K562 (cell line): Measurements from ENCODE around the gene ATG13.

Source experiments
- CC2D1A ChIP-seq: fragments of 450-650 bp; IDR thresholded peaks from 2 replicates; pipeline ENCODE4 v1.6.1; 2017; ENCODE audit warnings: mild to moderate bottlenecking
- MEF2A ChIP-seq: IDR thresholded peaks from 2 replicates; pipeline ENCODE4 v1.6.1; 2011; ENCODE audit warnings: low read depth, mild to moderate bottlenecking, low read length, moderate library complexity; ENCODE audit not compliant: control insufficient read depth
- NFATC3 ChIP-seq: fragments of 450-650 bp; IDR thresholded peaks from 2 replicates; pipeline ENCODE4 v1.6.1; 2017; ENCODE audit warnings: mild to moderate bottlenecking
- NFXL1 ChIP-seq: fragments of 450-650 bp; formaldehyde crosslinking; IDR thresholded peaks from 2 replicates; pipeline ENCODE4 v1.4.0; 2021; ENCODE audit warnings: mild to moderate bottlenecking
- POLR2A ChIP-seq: fragments of 450-650 bp; conservative IDR thresholded peaks from 2 replicates; pipeline ENCODE4 v1.6.1; 2016
- POLR2AphosphoS5 ChIP-seq: IDR thresholded peaks from 2 replicates; pipeline ENCODE4 v1.6.1; 2011; ENCODE audit warnings: mild to moderate bottlenecking, low read depth, low read length, moderate library complexity; ENCODE audit not compliant: control insufficient read depth, insufficient read depth
- TAF1 ChIP-seq: IDR thresholded peaks from 2 replicates; pipeline ENCODE4 v1.6.1; 2011; ENCODE audit warnings: mild to moderate bottlenecking, low read length, moderate library complexity; ENCODE audit not compliant: insufficient read depth, control insufficient read depth, severe bottlenecking; ENCODE audit errors: extremely low read depth
- TAL1 ChIP-seq: fragments of 450-650 bp; IDR thresholded peaks from 2 replicates; pipeline ENCODE4 v1.6.1; 2016; ENCODE audit warnings: mild to moderate bottlenecking
- U2AF1 ChIP-seq: fragments of 200-400 bp; formaldehyde crosslinking; optimal IDR thresholded peaks from 2 replicates; pipeline ENCODE3; 2017; ENCODE audit warnings: mild to moderate bottlenecking, low read depth, low read length, moderate library complexity
- ZFP36 ChIP-seq: fragments of 150-350 bp; IDR thresholded peaks from 2 replicates; pipeline ENCODE4 v1.6.1; 2018; ENCODE audit warnings: low read length, low read depth; ENCODE audit not compliant: partially characterized antibody
- ZNF23 ChIP-seq: fragments of 250-450 bp; sonication (Bioruptor Pico); IDR thresholded peaks from 2 replicates; pipeline ENCODE4 v1.4.0; 2020; ENCODE audit warnings: mild to moderate bottlenecking
- TF ChIP-seq, protein P1 (sequence below), 3 experiments: IDR thresholded peaks in 2 of 3; conservative IDR thresholded peaks in 1 of 3; 2 replicates each; pipeline ENCODE4 v1.5.1; 2011 to 2012; ENCODE audit warnings: low read length in 3 of 3, mild to moderate bottlenecking in 3 of 3, control low read depth in 2 of 3, improper control_type of control experiment in 1 of 3, inconsistent platforms in 1 of 3, low read depth in 1 of 3, mixed read lengths in 1 of 3, moderate library complexity in 1 of 3; ENCODE audit not compliant: insufficient read depth in 2 of 3
- TF ChIP-seq, protein P2 (sequence below): sonication (generic); formaldehyde crosslinking; IDR thresholded peaks from 2 replicates; pipeline ENCODE4 v1.8.1; 2023; ENCODE audit warnings: missing genetic modification reagents, mild to moderate bottlenecking, borderline replicate concordance

DNA sequence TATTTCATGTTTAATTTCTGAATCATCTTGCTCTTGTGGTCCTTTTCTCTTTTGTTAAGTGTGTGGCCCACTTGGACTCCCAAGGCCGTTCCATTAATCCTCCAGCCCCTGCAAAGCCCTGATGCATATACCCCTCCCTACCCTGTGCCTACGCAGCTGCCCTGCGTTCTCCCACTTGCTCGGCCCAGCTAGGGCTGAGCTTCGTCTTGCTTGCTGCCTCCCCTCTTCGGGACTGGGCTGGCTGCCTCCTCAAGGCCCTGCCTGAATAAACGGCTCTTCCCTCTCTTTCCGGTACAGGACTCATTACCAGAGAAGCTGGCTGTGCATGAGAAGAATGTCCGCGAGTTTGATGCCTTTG is 54.6 kb downstream of the ATG13 start:
- TF ChIP-seq, protein P1, sequence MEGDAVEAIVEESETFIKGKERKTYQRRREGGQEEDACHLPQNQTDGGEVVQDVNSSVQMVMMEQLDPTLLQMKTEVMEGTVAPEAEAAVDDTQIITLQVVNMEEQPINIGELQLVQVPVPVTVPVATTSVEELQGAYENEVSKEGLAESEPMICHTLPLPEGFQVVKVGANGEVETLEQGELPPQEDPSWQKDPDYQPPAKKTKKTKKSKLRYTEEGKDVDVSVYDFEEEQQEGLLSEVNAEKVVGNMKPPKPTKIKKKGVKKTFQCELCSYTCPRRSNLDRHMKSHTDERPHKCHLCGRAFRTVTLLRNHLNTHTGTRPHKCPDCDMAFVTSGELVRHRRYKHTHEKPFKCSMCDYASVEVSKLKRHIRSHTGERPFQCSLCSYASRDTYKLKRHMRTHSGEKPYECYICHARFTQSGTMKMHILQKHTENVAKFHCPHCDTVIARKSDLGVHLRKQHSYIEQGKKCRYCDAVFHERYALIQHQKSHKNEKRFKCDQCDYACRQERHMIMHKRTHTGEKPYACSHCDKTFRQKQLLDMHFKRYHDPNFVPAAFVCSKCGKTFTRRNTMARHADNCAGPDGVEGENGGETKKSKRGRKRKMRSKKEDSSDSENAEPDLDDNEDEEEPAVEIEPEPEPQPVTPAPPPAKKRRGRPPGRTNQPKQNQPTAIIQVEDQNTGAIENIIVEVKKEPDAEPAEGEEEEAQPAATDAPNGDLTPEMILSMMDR (IDR thresholded peaks at IDR 0.05 in 2 of 3, conservative IDR thresholded peaks at IDR 0.05 in 1 of 3; ENCODE audit: insufficient read depth in 2 of 3, low read depth in 1 of 3, low read length in 3 of 3): no peak
- TF ChIP-seq CC2D1A (no peak), NFATC3 (no peak), POLR2AphosphoS5 (no peak), ZNF23 (CRISPR knock-in tag) (no peak), U2AF1 (no peak), ZFP36 (no peak), NFXL1 (no peak), TAF1 (no peak), TAL1 (no peak), POLR2A (no peak), MEF2A (no peak)
- TF ChIP-seq, protein P2, sequence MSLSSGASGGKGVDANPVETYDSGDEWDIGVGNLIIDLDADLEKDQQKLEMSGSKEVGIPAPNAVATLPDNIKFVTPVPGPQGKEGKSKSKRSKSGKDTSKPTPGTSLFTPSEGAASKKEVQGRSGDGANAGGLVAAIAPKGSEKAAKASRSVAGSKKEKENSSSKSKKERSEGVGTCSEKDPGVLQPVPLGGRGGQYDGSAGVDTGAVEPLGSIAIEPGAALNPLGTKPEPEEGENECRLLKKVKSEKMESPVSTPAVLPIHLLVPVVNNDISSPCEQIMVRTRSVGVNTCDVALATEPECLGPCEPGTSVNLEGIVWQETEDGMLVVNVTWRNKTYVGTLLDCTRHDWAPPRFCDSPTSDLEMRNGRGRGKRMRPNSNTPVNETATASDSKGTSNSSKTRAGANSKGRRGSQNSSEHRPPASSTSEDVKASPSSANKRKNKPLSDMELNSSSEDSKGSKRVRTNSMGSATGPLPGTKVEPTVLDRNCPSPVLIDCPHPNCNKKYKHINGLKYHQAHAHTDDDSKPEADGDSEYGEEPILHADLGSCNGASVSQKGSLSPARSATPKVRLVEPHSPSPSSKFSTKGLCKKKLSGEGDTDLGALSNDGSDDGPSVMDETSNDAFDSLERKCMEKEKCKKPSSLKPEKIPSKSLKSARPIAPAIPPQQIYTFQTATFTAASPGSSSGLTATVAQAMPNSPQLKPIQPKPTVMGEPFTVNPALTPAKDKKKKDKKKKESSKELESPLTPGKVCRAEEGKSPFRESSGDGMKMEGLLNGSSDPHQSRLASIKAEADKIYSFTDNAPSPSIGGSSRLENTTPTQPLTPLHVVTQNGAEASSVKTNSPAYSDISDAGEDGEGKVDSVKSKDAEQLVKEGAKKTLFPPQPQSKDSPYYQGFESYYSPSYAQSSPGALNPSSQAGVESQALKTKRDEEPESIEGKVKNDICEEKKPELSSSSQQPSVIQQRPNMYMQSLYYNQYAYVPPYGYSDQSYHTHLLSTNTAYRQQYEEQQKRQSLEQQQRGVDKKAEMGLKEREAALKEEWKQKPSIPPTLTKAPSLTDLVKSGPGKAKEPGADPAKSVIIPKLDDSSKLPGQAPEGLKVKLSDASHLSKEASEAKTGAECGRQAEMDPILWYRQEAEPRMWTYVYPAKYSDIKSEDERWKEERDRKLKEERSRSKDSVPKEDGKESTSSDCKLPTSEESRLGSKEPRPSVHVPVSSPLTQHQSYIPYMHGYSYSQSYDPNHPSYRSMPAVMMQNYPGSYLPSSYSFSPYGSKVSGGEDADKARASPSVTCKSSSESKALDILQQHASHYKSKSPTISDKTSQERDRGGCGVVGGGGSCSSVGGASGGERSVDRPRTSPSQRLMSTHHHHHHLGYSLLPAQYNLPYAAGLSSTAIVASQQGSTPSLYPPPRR: no peak
